Activated T-cell treated with anti-CD3 and anti-CD28 coated beads, Interleukin-2, amount 50 U/mL, for 24 hours (primary cell): Measurements from ENCODE around the gene GRIA2.

Source experiments
- DNase-seq: peaks from one replicate; pipeline ENCODE4 v3.0.0-alpha.2; 2020
- H3K27ac Mint-ChIP-seq: 2 replicates; pipeline ENCODE4 v1.8.0; 2020; ENCODE audit warnings: mild to moderate bottlenecking, mixed read lengths
- H3K27me3 Mint-ChIP-seq: 2 replicates; pipeline ENCODE4 v1.8.0; 2020; ENCODE audit warnings: mixed read lengths
- H3K36me3 Mint-ChIP-seq: 2 replicates; pipeline ENCODE4 v1.8.0; 2020; ENCODE audit warnings: low read depth, mixed read lengths
- H3K4me1 Mint-ChIP-seq: 2 replicates; pipeline ENCODE4 v1.8.0; 2020; ENCODE audit warnings: low read depth, mixed read lengths
- H3K4me3 Mint-ChIP-seq: 2 replicates; pipeline ENCODE4 v1.8.0; 2020; ENCODE audit warnings: mild to moderate bottlenecking, moderate library complexity, mixed read lengths
- H3K9me3 Mint-ChIP-seq: 2 replicates; pipeline ENCODE4 v1.8.0; 2020; ENCODE audit warnings: mixed read lengths

Gene GRIA2

DNA sequence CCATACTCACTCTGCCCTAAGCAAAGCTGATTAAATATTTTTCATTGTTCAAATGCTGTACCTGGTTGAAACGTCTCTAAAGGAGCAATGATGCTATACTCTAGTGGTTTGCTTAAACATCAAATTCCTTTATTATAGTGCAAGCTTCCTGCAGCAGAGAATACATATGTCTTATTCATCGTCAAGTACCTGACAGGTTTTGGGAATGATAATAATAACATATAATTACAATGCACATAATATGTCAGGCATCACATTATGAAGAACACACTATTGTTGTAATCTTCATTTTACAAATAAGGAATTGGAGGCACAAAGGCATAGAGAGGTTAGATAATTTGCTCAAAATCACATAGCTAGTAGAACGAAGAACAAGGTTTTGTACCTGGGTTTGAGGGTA lies 151.6 kb downstream of the GRIA2 start:
- Mint-ChIP-seq H3K4me3 (no peak overlapping the region), H3K9me3 (peaks cover 8% of the 10 kb centered on the region), H3K4me1 (no peaks in the 10 kb centered on the region), H3K27me3 (no peaks in the 10 kb centered on the region), H3K36me3 (no peaks in the 10 kb centered on the region), H3K27ac (no peak overlapping the region)
- DNase-seq, result no peak

DNA sequence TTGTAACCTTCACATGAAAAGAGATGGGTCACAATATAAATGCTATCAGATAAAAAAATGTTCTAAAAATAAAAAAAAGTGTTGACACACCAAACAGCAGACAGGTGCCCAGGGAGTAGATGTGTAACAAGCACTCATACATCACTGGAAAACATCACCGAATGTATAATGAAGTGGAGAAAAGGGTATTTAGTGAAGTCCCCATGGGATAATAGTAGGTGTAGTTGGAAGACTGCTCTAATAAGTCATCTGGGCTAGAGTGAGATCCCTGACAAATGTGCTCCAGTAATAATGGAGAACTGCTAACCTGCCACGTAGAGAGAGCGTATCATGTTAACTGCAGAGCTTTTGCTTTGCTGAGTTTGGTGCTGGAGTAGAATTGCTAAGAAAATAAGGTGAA lies 152.0 kb downstream of the GRIA2 start:
- no peaks in the 10 kb centered on the region for H3K27me3 Mint-ChIP-seq
- H3K36me3 Mint-ChIP-seq, result no peaks in the 10 kb centered on the region
- H3K4me3 Mint-ChIP-seq, result no peak overlapping the region
- DNase-seq, result no peak
- no peak overlapping the region for H3K27ac Mint-ChIP-seq
- peaks cover 8% of the 10 kb centered on the region for H3K9me3 Mint-ChIP-seq
- H3K4me1 Mint-ChIP-seq, result no peaks in the 10 kb centered on the region

DNA sequence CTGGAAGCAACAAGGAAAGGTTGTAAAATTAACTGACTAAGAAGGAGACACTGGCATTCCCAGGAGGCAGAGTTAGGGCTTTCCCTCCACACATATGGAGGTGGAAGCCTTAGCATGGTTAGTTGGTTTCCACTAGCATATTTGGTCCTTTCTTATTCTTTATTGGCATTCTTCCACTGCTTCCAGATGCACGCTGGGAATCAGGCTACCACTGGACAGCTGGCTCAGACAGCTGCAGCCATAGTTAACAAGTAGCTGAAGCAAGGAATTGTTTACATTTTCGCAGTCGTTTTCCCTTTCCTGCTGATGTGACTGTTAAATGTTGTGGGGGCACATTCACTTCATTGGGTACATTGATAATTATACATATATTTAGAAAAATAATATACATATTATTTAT lies 169.2 kb downstream of the GRIA2 start:
- H3K4me1 Mint-ChIP-seq, result no peaks in the 10 kb centered on the region
- no peak overlapping the region for H3K27ac Mint-ChIP-seq
- H3K9me3 Mint-ChIP-seq, result peaks cover 3% of the 10 kb centered on the region
- no peaks in the 10 kb centered on the region for H3K36me3 Mint-ChIP-seq
- DNase-seq, result no peak
- H3K4me3 Mint-ChIP-seq, result no peak overlapping the region
- H3K27me3 Mint-ChIP-seq, result no peaks in the 10 kb centered on the region

DNA sequence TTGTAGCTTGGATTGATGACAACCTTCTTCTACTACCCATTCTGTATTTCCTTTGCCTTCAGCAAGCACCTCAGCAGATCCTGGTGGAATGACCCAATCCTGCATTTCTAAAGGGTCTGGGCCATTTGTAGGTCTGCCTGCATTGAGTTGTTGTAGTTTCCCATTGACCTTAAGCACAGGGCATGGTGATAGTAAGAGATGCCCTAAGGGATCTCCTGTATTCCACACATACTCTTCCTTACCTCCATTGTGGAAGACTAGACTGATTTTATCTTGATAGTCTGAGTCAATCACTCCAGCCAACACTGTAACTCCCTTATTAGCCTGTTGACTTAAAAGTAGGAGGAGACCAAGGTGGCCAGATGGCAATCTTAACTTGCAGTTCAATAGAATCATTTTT lies 184.5 kb downstream of the GRIA2 start:
- no peak overlapping the region for H3K4me3 Mint-ChIP-seq

More for the DNA sequence above, 184.5 kb downstream of the GRIA2 start:
- H3K27ac Mint-ChIP-seq, result no peak overlapping the region
- H3K9me3 Mint-ChIP-seq, result peaks cover 10% of the 10 kb centered on the region
- no peaks in the 10 kb centered on the region for H3K36me3 Mint-ChIP-seq
- no peaks in the 10 kb centered on the region for H3K4me1 Mint-ChIP-seq
- H3K27me3 Mint-ChIP-seq, result no peaks in the 10 kb centered on the region
- no peak for DNase-seq
